Suprapubic skin (tissue), 4 donors: Measurements from ENCODE around the gene PLXDC1. TPM values are rescaled to one million over a fixed set of nuclear protein-coding genes. Genes with fewer than 3 reads are reported as not detected.

Source experiments
- DNase-seq, 2 donors: peaks; one replicate each; pipeline ENCODE4 v3.0.0-alpha.2; 2019; ENCODE audit warnings: low spot score in 2 of 2
- H3K27ac ChIP-seq: fragments of 200-600 bp; sonication (generic); one replicate; pipeline ENCODE4 v1.5.1; 2019
- H3K27me3 ChIP-seq: fragments of 200-600 bp; sonication (generic); one replicate; pipeline ENCODE4 v1.5.1; 2019
- H3K36me3 ChIP-seq: fragments of 200-600 bp; sonication (generic); one replicate; pipeline ENCODE4 v1.5.1; 2019
- H3K4me1 ChIP-seq: fragments of 200-600 bp; sonication (generic); one replicate; pipeline ENCODE4 v1.5.1; 2019
- H3K4me3 ChIP-seq: fragments of 200-600 bp; sonication (generic); one replicate; pipeline ENCODE4 v1.5.1; 2019; ENCODE audit warnings: mild to moderate bottlenecking
- H3K9me3 ChIP-seq: fragments of 200-600 bp; sonication (generic); one replicate; pipeline ENCODE4 v1.5.1; 2019
- CTCF ChIP-seq, 2 donors: fragments of 200-600 bp in 1 of 2; fragments of 450-650 bp in 1 of 2; sonication (generic) in 1 of 2; IDR thresholded peaks; one replicate each; pipeline ENCODE4 v1.5.1; 2016 to 2019; ENCODE audit warnings: antibody characterized with exemption in 2 of 2, mild to moderate bottlenecking in 1 of 2, moderate library complexity in 1 of 2
- EP300 ChIP-seq: sonication (generic); formaldehyde crosslinking; IDR thresholded peaks from one replicate; pipeline ENCODE4 v1.6.1; 2017; ENCODE audit warnings: antibody characterized with exemption
- POLR2A ChIP-seq, 2 donors: fragments of 450-650 bp; IDR thresholded peaks; one replicate each; pipeline ENCODE4 v1.6.1; 2017; ENCODE audit warnings: antibody characterized with exemption in 2 of 2, mild to moderate bottlenecking in 2 of 2, moderate library complexity in 2 of 2
- POLR2AphosphoS5 ChIP-seq, 3 donors: sonication (generic); formaldehyde crosslinking; IDR thresholded peaks; one replicate each; pipeline ENCODE4 v1.6.1; 2017; ENCODE audit warnings: antibody characterized with exemption in 3 of 3
- WGBS: methylation state at CpG from one replicate; pipeline ENCODE4 v1.1.5; 2018; 5-methylcytosine and 5-hydroxymethylcytosine counted together
- total RNA-seq, 4 donors: library from RNA; depleted of rRNA; stranded (reverse); fragments of >200 nt; gene quantifications; one replicate each; pipeline ENCODE4 v1.1.0, GENCODE V29; 2016

The PLXDC1 gene
- total RNA-seq, 4 donors from 2014 or later, result 5.3 to 14.1 (median 6.3) TPM

- Histone ChIP-seq H3K9me3 (no peaks in the 10 kb centered on the region), H3K4me1 (peaks cover 68% of the 10 kb centered on the region), H3K27ac (peak overlapping the region; percentile 67), H3K27me3 (no peaks in the 10 kb centered on the region), H3K36me3 (peaks cover 16% of the 10 kb centered on the region), H3K4me3 (peak overlapping the region; percentile 68)
- DNase-seq, result no peak
- TF ChIP-seq POLR2A (IDR thresholded peaks at IDR 0.05) (no peak), POLR2AphosphoS5 (IDR thresholded peaks at IDR 0.05) (no peak), EP300 (no peak), CTCF (IDR thresholded peaks at IDR 0.05) (no peak)
- WGBS, result 66% methylated on average over 4 of the region's 4 CpGs
These were observed 46.7 kb upstream of the PLXDC1 start for GRCh38 chr17:39198186-39198566.

- peak; percentile 86 to 89 for DNase-seq
- WGBS, result 1% methylated on average over 12 of the region's 55 CpGs
These were observed 46.1 kb upstream of the PLXDC1 start, which contains the start of gene CACNB1 for GRCh38 chr17:39197380-39198185. Gene CACNB1 (minus strand): TSS chr17:39197669. CDS start chr17:39197495, 174 bp downstream.

GRCh38 chr17:39196808-39197291 is 45.4 kb upstream of the PLXDC1 start:
- H3K9me3 ChIP-seq, result no peaks in the 10 kb centered on the region
- peak overlapping the region; percentile 67 for H3K27ac ChIP-seq
- peaks cover 64% of the 10 kb centered on the region for H3K4me1 ChIP-seq
- TF ChIP-seq EP300 (no peak), CTCF (IDR thresholded peaks at IDR 0.05) (no peak), POLR2AphosphoS5 (IDR thresholded peaks at IDR 0.05) (no peak), POLR2A (IDR thresholded peaks at IDR 0.05) (no peak)
- H3K36me3 ChIP-seq, result peaks cover 13% of the 10 kb centered on the region
- WGBS, result 4% methylated on average over 17 of the region's 30 CpGs
- H3K27me3 ChIP-seq, result no peaks in the 10 kb centered on the region
- peak overlapping the region; percentile 68 for H3K4me3 ChIP-seq
- DNase-seq, result peak in 1 of 2 donors; percentile 79

More at GRCh38 chr17:39197380-39198185, 46.1 kb upstream of the PLXDC1 start, which contains the start of gene CACNB1:
- peaks cover 13% of the 10 kb centered on the region for H3K36me3 ChIP-seq
- H3K27ac ChIP-seq, result peak within 1 kb of the TSS; percentile 67
- no peak for TF ChIP-seq POLR2A (IDR thresholded peaks at IDR 0.05)
- TF ChIP-seq CTCF (IDR thresholded peaks at IDR 0.05), result no peak
- no peak for TF ChIP-seq POLR2AphosphoS5 (IDR thresholded peaks at IDR 0.05)
- TF ChIP-seq EP300, result no peak
- no peaks in the 10 kb centered on the region for H3K27me3 ChIP-seq
- peak within 1 kb of the TSS; percentile 68 for H3K4me3 ChIP-seq
- H3K4me1 ChIP-seq, result peaks cover 68% of the 10 kb centered on the region
- H3K9me3 ChIP-seq, result no peaks in the 10 kb centered on the region

- peak in 1 of 2 donors; percentile 78 for DNase-seq
- Histone ChIP-seq H3K9me3 (no peaks in the 10 kb centered on the region), H3K36me3 (peaks cover 15% of the 10 kb centered on the region), H3K27ac (peak overlapping the region; percentile 67), H3K4me3 (peak overlapping the region; percentile 68), H3K27me3 (no peaks in the 10 kb centered on the region), H3K4me1 (peaks cover 58% of the 10 kb centered on the region)
- TF ChIP-seq EP300 (no peak), POLR2AphosphoS5 (IDR thresholded peaks at IDR 0.05) (no peak), POLR2A (IDR thresholded peaks at IDR 0.05) (no peak), CTCF (IDR thresholded peaks at IDR 0.05) (no peak)
- 26% methylated on average over 7 of the region's 8 CpGs for WGBS
These were observed 44.9 kb upstream of the PLXDC1 start for GRCh38 chr17:39196241-39196807.
